ENCODE data around the gene ARPC3. TPM values are rescaled to one million over a fixed set of nuclear protein-coding genes. Genes with fewer than 3 reads are reported as not detected.
A peak's percentile ranks its signal among the peaks of the same experiment; 100 is the strongest.

ARPC3 gene
- total and polyA plus RNA-seq, 9 of the 15 experiments (the other 6 are each of a cell fraction or from before 2014, with no cell fraction given) = 74.2 to 575 (median 345) TPM

GRCh38 chr12:110468214-110469048, 18.3 kb upstream of the ARPC3 start, which contains the start of the genes FAM216A and GPN3 (continued):
- TF ChIP-seq SNIP1 (IDR thresholded peaks at IDR 0.05; ENCODE audit: low read depth) (no peak), ZNF584 (CRISPR knock-in tag; IDR thresholded peaks at IDR 0.05; ENCODE audit: low read depth) (no peak), ZC3H8 (IDR thresholded peaks at IDR 0.05) (no peak), ETV5 (CRISPR knock-in tag; IDR thresholded peaks at IDR 0.05; ENCODE audit: low read depth) (peak; percentile 62; the same call in 1 of the 2 replicates), MEF2D (tag; conservative IDR thresholded peaks at IDR 0.05; ENCODE audit: low read depth) (no peak), ESRRB (CRISPR knock-in tag; IDR thresholded peaks at IDR 0.05; ENCODE audit: borderline replicate concordance) (no peak), SMARCC2 (IDR thresholded peaks at IDR 0.05; ENCODE audit: low read depth) (no peak), HMGXB4 (CRISPR knock-in tag; IDR thresholded peaks at IDR 0.05) (peak; percentile 68), CEBPG (CRISPR knock-in tag; IDR thresholded peaks at IDR 0.05) (0 out of 2 replicates have a peak, but pooled peaks have one; percentile 58), CEBPG (tag; conservative IDR thresholded peaks at IDR 0.05 in 1 of 2, IDR thresholded peaks at IDR 0.05 in 1 of 2) (no peak), ETS2 (tag; IDR thresholded peaks at IDR 0.05; ENCODE audit: borderline replicate concordance, poor library complexity, severe bottlenecking) (no peak), PRPF4 (IDR thresholded peaks at IDR 0.05; ENCODE audit: insufficient read depth, low read depth, low read length, poor library complexity, severe bottlenecking) (no peak), SMARCB1 (IDR thresholded peaks at IDR 0.05; ENCODE audit: insufficient read length, low read depth) (no peak), ZNF165 (CRISPR knock-in tag; IDR thresholded peaks at IDR 0.05; ENCODE audit: borderline replicate concordance) (no peak), ARHGAP35 (IDR thresholded peaks at IDR 0.05; ENCODE audit: partially characterized antibody) (no peak)
- TF ChIP-seq, protein P1, sequence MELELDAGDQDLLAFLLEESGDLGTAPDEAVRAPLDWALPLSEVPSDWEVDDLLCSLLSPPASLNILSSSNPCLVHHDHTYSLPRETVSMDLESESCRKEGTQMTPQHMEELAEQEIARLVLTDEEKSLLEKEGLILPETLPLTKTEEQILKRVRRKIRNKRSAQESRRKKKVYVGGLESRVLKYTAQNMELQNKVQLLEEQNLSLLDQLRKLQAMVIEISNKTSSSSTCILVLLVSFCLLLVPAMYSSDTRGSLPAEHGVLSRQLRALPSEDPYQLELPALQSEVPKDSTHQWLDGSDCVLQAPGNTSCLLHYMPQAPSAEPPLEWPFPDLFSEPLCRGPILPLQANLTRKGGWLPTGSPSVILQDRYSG (tag; conservative IDR thresholded peaks at IDR 0.05; ENCODE audit: low read depth) = no peak
- TF ChIP-seq, protein P2, sequence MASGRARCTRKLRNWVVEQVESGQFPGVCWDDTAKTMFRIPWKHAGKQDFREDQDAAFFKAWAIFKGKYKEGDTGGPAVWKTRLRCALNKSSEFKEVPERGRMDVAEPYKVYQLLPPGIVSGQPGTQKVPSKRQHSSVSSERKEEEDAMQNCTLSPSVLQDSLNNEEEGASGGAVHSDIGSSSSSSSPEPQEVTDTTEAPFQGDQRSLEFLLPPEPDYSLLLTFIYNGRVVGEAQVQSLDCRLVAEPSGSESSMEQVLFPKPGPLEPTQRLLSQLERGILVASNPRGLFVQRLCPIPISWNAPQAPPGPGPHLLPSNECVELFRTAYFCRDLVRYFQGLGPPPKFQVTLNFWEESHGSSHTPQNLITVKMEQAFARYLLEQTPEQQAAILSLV (tag; IDR thresholded peaks at IDR 0.05) = no peak
- TF ChIP-seq, protein P3, sequence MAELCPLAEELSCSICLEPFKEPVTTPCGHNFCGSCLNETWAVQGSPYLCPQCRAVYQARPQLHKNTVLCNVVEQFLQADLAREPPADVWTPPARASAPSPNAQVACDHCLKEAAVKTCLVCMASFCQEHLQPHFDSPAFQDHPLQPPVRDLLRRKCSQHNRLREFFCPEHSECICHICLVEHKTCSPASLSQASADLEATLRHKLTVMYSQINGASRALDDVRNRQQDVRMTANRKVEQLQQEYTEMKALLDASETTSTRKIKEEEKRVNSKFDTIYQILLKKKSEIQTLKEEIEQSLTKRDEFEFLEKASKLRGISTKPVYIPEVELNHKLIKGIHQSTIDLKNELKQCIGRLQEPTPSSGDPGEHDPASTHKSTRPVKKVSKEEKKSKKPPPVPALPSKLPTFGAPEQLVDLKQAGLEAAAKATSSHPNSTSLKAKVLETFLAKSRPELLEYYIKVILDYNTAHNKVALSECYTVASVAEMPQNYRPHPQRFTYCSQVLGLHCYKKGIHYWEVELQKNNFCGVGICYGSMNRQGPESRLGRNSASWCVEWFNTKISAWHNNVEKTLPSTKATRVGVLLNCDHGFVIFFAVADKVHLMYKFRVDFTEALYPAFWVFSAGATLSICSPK (IDR thresholded peaks at IDR 0.05; ENCODE audit: borderline replicate concordance) = no peak
- TF ChIP-seq, protein P4, sequence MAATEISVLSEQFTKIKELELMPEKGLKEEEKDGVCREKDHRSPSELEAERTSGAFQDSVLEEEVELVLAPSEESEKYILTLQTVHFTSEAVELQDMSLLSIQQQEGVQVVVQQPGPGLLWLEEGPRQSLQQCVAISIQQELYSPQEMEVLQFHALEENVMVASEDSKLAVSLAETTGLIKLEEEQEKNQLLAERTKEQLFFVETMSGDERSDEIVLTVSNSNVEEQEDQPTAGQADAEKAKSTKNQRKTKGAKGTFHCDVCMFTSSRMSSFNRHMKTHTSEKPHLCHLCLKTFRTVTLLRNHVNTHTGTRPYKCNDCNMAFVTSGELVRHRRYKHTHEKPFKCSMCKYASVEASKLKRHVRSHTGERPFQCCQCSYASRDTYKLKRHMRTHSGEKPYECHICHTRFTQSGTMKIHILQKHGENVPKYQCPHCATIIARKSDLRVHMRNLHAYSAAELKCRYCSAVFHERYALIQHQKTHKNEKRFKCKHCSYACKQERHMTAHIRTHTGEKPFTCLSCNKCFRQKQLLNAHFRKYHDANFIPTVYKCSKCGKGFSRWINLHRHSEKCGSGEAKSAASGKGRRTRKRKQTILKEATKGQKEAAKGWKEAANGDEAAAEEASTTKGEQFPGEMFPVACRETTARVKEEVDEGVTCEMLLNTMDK (IDR thresholded peaks at IDR 0.05; ENCODE audit: borderline replicate concordance, insufficient read depth, low read depth, low read length, poor library complexity, severe bottlenecking) = no peak
